GM18867 (cell line): ENCODE measurements around the gene PLEKHA4.
"Not testable (repeated sequence)": the region's sequence is repeated elsewhere in the genome, so short reads cannot be mapped to it uniquely, and the experiment has no call there.

Experiments used
- ATAC-seq: cut with Tn5 transposase; IDR thresholded peaks from one replicate; pipeline ENCODE4 v1.9.1; 2021; ENCODE audit warnings: mild to moderate bottlenecking, moderate library complexity; ENCODE audit not compliant: unreplicated experiment

Gene PLEKHA4

DNA sequence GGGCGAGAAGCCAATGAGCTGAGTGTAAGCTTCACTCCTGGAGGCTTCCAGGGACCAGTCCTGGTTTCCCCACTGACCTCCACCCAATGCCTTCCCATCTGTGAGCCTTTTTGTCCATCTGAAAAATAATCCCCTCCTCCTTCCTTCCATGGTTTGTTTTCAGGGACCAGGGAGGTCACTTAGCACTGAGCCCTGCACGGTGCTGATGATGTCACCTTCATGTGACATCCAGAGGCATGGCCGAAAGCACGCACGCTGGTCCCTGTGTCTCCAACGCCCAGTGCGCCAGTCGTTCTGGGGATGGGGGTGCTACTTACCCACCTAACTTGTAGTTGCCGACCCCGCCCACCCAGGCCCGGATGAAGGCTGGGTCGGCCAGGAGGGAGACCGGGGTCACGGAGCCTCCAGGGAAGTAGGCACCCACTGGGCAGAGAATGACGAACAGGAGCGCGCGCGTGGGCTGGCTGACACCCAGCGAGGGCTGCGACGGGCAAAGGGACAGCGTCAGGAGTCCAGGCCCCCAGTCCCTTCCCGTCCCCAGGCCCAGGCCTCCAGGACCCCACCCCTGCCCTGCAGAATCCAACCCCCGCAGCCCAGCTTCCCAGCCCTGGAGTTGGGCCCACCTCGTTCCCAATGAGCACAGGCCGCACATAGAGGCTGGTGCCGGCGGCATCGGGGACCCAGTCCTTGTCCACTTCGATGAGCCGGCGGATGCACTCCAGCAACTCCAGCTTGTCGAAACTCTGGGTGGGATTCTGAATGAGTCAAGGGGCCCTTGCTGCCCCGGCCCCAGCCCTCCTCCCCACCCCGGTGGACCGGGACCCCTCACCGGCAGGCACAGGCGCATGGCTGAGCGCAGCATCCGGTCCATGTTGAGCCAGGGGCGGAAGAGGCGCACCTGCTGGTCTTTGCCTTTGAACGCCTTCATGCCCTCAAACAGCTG, 68.8 kb downstream of the PLEKHA4 start:
- ATAC-seq = no peak

DNA sequence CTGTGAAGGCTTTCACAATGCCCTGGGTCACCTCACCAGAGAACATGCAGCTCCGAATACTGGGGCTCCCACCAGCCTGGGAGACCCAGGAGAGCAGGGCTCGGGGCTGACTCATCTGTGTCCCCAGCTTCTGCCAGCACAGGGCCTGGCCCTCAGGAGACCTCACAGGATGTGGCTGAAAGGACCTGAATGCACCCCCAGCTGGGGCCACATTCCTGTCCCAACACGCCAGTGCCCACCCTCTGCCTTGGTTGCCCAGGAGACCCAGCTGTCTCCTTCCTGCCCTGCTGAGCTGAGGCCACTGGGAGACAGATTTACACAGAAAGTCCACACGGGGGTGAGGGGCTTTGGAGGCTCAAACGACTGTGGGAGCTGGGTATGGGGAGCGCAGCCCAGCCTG, 69.5 kb downstream of the PLEKHA4 start:
- ATAC-seq = no peak

DNA sequence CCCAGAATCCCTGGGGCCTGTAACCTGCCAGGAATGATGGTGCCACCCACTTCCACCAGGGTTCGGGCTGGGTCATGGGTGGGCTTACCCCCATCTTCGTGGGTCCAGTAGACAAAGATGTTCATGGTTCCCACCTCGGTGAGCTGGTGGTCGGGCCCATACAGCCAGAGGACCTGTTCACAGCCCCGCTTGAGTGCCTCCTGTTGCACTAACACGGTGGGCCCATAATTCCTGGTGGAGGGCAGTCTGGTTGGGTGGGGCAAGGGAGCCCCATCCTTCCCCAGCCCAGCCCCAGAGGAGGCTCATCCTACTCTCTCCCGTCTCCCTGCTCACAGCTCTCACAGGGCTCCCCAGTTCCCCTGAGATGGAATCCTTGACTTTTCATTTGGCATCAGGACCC, 71.3 kb downstream of the PLEKHA4 start:
- ATAC-seq = no peak

DNA sequence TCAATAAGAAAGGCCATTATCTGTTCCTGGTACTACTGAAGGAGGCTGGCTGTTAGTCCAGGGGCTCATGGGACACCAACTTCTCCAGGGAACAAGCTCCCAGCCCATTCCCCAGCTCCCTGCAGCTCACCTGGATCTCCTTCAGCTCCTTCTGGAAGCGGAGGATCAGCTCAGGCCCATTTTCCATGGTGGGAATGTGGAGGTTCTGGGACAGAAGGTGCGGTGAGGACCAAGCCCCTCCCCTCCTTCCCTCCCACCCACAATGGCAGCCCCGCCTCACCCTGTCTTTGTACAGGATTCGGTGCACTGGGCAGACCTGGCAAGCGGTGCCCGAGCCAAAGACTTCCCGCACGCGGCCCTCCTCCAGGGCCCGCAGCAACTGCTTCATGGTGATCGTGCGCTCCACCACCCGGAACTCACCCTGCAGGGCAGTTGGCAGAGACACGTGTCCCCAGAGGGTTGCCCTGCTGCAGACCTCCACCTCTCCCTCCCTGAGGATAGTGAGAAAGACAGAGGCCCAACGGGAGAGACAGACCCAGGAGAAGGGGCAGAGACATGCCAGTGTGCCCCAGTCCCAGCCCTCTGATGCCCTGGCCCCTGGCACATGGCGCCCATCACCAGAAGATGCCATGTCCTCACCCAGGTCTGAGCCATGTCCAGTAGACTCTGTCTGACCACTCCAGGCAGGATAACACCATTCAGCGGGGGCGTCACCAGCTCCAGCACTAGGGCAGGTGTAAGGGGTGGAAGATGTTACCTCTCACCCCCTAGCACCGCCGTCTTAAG, 71.9 kb downstream of the PLEKHA4 start:
- no peak for ATAC-seq

DNA sequence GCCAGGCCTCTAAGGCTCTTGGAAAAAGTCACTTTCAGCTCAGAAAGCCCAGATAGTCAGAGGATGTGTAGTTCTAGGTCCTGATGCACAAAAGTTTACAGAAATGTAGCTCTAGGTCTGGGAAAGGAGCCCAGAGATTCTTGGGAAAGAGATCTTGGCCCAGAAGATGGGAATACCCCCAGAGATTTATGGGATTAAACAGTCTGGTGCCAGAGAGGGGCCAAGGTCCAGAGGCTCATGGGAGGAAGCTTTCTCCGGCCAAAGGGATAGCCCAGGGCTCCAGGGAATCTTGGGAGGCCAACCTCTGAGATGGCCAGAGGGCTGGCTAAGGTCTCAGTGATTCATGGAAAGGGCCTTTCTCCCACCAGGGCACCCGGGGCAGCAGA, 72.7 kb downstream of the PLEKHA4 start:
- no peak for ATAC-seq

DNA sequence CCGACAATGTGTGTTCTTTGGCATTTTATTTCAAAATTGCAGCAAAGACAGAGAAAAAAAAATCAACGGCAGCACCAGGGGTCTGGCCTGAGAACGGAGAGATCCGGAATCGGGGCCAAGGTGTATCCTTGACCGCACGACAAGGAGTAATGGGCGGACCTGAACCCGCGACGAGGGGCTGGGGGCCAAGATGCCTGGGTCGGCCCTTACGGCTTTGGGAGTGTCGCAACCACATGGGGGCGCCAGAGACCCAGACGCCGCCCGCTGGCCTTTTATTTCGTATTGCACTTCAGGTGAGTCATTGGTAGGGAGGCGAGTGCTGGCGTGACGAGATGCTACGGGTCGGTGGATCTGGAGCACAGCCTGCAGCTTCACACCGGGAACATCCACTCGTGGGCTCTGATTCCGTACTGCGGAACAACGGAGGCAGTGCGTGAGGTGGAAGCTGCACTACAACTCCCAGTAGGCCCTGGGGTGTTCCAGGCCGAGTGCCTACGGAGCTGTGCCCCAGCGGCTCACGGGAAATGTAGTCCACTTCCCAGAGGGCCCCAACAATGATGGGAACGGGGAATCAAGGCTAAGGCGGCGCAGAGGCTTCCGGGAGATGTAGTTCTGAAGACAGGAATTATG, 73.2 kb downstream of the PLEKHA4 start:
- peak; percentile 67 for ATAC-seq

DNA sequence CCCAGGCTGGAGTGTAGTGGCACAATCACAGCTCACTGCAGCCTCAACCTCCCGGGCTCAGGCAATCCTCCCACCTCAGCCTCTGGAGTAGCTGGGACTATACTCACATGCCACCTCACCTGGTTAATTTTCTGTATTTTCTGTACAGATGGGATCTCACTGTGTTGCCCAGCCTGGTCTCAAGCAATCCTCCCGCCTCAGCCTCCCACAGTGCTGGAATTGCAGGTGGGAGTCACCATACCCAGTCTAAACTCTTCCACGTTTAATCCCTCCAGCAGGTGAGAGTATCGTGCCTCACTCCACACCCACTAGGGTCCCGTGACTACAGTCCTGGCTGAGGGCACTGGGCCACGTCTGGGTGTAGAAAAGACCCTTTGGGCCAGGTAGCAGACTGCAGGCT, 74.1 kb downstream of the PLEKHA4 start:
- no peak for ATAC-seq

DNA sequence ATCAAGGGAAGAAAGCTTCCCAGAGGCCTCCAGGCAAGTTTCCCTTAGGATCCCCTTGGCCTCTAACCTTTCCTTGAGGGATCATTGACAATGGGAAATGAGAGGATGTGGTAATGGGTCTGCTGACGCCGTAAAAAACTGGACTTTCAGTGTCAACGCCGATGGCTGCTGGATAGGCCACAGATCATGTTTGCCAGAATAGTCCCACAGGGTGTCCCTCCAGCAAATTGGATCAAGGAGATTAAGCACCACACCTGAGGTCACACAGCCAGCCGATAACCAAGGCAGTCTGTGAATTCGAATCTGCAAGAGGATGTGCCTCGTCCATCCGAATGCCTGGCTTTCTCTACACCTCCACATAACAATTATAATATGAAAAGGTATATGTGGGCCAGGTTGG, 75.1 kb downstream of the PLEKHA4 start:
- ATAC-seq = no peak

DNA sequence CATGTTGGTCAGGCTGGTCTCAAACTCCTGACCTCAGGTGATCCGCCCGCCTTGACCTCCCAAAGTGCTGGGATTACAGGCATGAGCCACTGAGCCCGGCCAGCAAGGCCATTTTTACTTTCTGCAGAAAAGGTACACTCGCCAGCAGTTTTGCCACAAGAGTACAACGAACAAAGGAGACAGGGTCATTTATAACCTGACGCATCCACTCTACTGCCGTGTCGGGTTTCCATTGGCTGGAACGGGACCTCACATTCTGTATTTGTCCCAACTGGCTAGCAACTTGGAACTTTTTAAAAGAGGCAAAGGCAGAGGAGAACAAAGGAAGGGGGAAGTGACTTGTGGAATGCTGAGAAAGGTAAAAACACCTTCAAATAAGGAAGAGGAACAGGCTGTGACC, 81.1 kb downstream of the PLEKHA4 start:
- ATAC-seq = not testable (repeated sequence)
